Measurements from ENCODE around the gene MCM3.

GRCh38 chr6:52215787-52216186 is 68.8 kb downstream of the MCM3 start:
- no peak for TF ChIP-seq POLR2A (IDR thresholded peaks at IDR 0.05)
- TF ChIP-seq, protein P1, sequence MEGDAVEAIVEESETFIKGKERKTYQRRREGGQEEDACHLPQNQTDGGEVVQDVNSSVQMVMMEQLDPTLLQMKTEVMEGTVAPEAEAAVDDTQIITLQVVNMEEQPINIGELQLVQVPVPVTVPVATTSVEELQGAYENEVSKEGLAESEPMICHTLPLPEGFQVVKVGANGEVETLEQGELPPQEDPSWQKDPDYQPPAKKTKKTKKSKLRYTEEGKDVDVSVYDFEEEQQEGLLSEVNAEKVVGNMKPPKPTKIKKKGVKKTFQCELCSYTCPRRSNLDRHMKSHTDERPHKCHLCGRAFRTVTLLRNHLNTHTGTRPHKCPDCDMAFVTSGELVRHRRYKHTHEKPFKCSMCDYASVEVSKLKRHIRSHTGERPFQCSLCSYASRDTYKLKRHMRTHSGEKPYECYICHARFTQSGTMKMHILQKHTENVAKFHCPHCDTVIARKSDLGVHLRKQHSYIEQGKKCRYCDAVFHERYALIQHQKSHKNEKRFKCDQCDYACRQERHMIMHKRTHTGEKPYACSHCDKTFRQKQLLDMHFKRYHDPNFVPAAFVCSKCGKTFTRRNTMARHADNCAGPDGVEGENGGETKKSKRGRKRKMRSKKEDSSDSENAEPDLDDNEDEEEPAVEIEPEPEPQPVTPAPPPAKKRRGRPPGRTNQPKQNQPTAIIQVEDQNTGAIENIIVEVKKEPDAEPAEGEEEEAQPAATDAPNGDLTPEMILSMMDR (IDR thresholded peaks at IDR 0.05): no peak

Measured in stomach (tissue), 4 donors.